ENCODE measurements around the gene PTPRM.
"Not testable (repeated sequence)": the region's sequence is repeated elsewhere in the genome, so short reads cannot be mapped to it uniquely, and the experiment has no call there.

PTPRM gene

GRCh38 chr18:8411492-8411891 lies 844.4 kb downstream of the PTPRM start:
- no peak for DNase-seq

DNA sequence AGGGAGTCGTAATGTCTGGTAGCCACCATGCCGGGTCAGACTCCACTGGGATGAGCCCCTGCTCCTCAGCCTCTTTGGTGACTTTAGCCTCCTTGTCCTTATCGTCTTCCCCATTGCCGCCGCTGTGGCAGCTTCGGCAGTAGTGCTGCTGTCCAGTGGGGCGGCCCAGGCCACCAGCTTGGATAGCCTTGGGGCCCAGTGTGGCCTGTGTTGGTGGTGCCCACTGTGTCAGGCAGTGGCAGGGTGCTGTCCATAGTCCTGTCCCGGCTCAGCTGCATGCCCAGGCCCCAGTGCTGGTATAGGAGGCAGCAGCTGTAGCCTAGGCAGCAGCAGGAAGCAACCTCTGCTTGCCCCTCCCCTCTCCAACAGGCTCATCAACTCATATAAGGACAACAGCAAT lies 845.0 kb downstream of the PTPRM start:
- no peak for DNase-seq

- DNase-seq, result no peak
Observed at GRCh38 chr18:8413189-8413588, 846.1 kb downstream of the PTPRM start.

DNA sequence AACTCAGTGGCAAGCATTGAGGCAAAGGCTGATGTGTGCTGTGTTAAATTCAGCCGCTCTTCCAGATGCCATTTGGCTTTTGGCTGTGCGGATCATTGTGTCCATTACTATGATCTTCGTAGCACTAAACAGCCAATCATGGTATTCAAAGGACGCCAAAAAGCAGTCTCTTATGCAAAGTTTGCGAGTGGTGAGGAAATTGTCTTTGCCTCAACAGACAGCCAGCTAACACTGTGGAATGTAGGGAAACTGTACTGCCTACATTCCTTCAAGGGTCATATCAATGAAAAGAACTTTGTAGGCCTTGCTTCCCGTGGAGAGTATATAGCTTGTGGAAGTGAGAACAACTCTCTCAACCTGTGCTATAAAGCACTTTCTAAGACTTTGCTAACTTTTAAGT lies 846.6 kb downstream of the PTPRM start:
- no peak for DNase-seq

DNA sequence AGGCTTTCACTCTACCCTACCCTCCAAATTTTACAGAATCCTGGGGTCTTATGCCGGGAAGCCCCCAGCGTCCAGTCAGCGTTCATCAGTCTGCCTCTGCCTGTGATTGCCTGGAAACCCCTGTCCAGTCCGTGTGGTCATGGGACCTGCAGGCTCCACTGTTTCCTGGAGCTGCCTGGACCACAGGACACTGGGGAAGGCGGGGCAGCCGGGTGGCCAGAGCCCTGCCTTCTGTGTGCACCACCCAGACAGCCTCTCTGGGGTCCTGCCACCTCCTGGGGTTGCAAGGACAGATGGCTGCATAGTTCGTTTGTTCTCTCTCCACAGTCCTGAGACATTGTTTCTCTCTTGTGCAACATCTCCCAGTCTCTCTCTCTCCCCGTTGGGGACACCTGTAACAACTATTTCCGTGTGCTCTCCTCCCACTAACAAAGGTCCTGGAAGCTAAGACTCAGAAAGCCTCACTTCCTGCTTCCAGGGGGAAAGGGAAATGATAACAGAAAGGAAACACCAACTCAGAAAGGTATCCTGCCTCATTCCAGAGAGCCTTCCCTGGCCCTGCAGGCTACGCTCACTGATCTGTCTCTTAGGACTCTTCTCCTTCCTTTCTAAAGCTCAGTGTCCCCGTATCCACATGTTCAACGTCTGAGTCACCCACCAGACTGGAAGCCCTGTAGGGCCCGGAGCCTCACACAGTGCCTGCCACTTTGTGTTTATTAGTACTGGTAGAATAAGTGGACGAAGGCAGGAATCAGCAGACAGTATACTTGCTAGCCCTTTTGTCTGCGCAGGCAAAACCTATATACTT lies 849.3 kb downstream of the PTPRM start:
- DNase-seq, result peak; percentile 18

GRCh38 chr18:8422391-8422790 lies 855.3 kb downstream of the PTPRM start:
- no peak for DNase-seq

DNA sequence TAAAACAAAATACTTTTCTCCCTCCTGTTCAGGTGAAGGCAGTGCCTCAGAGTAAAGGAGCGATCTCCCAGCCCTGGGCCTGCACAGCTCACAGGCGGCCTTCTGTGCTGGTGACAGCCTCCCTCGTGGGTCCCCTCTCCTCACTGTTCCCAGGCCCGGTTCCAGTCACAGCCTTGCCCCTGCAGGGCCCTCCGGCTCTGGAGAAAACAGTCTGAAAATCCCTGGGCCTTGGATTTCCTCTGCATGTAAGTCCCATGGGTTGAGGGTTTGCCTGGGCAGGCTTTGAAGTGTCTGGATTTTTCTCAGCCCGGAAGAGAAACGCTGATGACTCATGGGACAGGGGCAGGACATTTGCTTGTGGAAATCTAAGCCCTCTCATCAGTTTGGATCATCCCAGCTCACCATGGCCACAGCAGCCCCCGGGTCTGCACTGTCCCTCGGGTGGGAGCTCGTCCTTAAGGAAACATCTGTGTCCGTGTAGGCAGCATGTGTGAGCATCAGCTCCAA lies 856.0 kb downstream of the PTPRM start:
- DNase-seq, result peak; percentile 75

DNA sequence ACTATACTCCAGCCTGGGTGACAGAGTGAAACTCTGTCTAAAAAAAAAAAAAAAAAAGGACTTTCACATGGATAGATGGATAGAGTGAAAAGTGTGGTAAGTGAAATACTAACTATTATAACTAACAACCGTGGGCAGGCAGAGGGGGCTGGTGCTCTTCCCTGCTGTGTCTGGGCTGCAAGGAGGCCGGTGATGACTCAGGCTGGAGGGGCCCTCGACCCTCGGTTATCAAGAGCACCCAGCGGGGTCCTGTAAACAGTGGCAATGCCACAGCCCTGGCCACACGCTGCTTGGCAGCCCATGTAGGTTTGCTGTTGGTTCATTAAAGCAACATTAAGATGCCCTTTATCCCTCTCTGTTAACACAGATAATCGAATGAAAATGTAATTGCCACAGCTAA lies 857.4 kb downstream of the PTPRM start:
- DNase-seq, result no peak

- DNase-seq, result peak; percentile 74
Observed at GRCh38 chr18:8424917-8425725, 858.0 kb downstream of the PTPRM start.

GRCh38 chr18:8426401-8426800 lies 859.3 kb downstream of the PTPRM start:
- no peak for DNase-seq

- no peak for DNase-seq
Observed at GRCh38 chr18:8427339-8427738, 860.2 kb downstream of the PTPRM start.

DNA sequence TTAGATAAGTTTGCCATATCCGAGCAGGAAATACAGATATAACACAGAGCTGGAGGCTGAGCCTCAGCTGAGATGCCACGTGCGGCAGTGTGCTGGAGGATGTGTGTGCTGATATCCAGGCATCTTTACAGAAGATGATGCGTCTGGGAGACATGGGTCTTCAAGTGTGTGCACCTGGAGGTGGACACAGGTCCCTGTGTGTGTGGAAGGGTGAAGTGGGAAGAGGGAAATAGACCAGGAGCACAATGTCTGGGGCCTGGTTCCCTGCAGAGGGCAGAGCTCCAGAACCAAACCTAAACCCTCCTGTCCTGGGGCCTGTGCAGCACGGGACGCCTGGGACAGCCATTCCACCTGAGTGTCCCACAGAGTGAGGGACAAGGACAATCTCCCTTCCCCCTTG lies 861.8 kb downstream of the PTPRM start:
- no peak for DNase-seq

DNA sequence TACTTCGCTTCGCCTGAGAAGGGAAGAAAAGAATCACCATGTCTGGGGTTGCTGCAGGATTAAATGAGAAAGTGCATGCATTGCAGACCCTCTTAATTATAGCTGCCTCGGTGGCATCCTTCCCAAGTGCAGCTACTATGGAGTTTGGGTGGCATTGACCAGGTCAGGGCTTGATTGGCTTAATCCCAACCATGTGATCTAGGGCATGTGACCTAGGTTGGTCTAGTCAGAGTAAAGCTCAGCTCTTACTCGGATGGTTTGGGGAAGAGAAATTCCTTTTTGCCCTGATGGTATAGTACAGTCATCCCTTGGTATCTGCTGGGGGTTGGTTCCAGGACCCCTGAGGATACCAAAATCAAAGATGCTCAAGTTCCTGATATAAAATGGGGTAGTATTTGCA lies 863.9 kb downstream of the PTPRM start:
- DNase-seq, result no peak

- no peak for DNase-seq
Observed at GRCh38 chr18:8433323-8433722, 866.2 kb downstream of the PTPRM start.

- no peak for DNase-seq
Observed at GRCh38 chr18:8433771-8434170, 866.7 kb downstream of the PTPRM start.

GRCh38 chr18:8435376-8435775 lies 868.3 kb downstream of the PTPRM start:
- no peak for DNase-seq

GRCh38 chr18:8439055-8439454 lies 871.9 kb downstream of the PTPRM start:
- DNase-seq, result no peak

DNA sequence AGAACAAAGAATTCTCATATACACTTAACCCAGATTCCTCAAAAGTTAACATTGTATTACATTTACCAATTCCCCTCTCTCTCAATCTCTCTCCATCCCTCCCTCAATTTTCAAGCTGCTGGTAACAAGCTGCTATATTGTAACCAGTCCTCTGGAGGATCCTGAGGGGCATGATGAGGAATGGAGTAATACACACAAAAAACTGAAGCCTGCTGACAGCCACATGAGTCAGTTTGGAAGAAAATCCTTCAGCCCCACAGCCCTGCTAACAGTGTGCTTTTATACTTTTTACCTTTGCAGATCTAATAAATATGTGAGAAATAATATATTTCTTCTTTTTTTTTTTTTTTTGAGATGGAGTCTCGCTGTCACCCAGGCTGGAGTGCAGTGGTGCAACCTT lies 876.4 kb downstream of the PTPRM start:
- DNase-seq, result no peak

GRCh38 chr18:8446936-8447335 lies 879.8 kb downstream of the PTPRM start:
- DNase-seq, result not testable (repeated sequence)

- no peak for DNase-seq
Observed at GRCh38 chr18:8448130-8448529, 881.0 kb downstream of the PTPRM start.

DNA sequence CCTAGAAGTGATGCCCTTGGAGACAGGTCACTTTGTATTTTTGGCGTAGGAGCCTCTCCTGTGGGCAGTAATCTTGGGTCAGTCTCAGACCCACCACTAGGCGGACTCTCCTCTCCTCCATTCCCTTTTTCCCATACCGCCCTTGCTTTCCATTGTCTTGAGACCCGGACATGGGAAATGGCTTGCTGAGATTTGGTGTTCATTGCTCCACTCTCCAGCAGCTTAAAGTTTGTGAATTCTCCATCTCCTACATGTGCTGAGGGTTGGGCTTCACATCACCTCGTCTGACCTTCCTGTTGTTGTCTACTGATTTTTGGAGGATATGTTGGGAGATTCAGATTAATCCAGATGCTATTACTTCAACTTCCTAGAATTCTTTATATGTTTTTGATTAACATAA lies 882.9 kb downstream of the PTPRM start:
- peak; percentile 18 for DNase-seq

DNA sequence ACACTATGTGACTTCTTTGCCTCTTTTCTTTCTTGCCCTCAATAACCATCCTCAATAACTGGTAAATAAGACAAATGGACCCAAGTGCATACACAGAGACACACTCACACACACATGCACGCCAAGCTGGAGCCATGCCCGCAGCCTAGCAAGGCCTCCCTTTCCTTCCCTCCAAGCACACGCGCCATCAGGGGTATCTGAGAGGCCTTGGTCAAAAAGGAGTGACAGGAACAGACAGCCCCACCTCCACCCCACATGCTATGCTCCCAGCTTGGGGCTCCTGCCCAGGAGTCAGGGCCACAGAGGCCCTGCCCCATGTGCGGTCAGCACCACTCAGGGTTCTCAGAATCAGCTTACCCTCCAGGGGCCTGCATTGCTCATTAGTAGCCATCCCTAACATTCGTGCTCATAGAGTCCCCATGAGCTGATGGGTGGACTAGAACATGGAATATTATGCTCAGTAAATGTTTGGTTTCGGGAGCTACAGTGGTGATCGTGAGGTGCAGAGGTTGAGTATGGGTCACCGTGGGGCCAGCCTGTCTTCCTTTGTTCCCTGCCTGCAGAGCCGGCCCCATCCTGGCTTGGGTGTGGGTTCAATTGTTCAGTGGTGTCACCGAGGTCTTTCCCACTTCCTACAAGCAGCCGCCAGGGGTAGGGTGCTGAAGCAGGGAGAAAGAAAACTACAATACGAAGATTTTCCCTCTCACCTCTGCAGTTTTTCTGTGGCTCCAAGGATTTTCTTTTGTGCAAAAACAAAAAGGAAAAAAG lies 884.0 kb downstream of the PTPRM start:
- no peak for DNase-seq

- DNase-seq, result no peak
Observed at GRCh38 chr18:8453528-8453927, 886.4 kb downstream of the PTPRM start.
